T-cell (primary cell): ENCODE results near the gene PIP4K2C. TPM values are rescaled to one million over a fixed set of nuclear protein-coding genes. Genes with fewer than 3 reads are reported as not detected.
"Not testable (repeated sequence)": the region's sequence is repeated elsewhere in the genome, so short reads cannot be mapped to it uniquely, and the experiment has no call there.

Experiments used
- ATAC-seq, 4 experiments: fragments of 200-7000 bp in 3 of 4; fragments of 150-1000 bp in 1 of 4; cut with Tn5 transposase; replicated peaks in 1 of 4; 1 replicate in 3 of 4; 2 replicates in 1 of 4; pipeline ENCODE4 v1.10.0; 2021; ENCODE audit warnings: moderate library complexity in 3 of 4, mild to moderate bottlenecking in 2 of 4, moderate number of reproducible peaks in 1 of 4
- CTCF ChIA-PET, 2 donors: fragments of 300-600 bp; sonication (Branson Sonifier 250); formaldehyde crosslinking; loops; one replicate each; lab custom pipeline; 2022; ENCODE audit warnings: antibody characterized with exemption in 2 of 2; lab: Charles Lee
- POLR2A ChIA-PET, 2 donors: fragments of 300-600 bp; sonication (Branson Sonifier 250); formaldehyde crosslinking; loops; one replicate each; lab custom pipeline; 2022; ENCODE audit warnings: antibody characterized with exemption in 2 of 2; lab: Charles Lee
- DNase-seq, 35 experiments: peaks; one replicate each; pipeline versions ENCODE4 v3.0.0 to v3.0.0-alpha.2; 2013 to 2023
- H3K27ac ChIP-seq: one replicate; pipeline ENCODE4 v1.5.1; 2013; ENCODE audit warnings: low read length
- H3K27me3 ChIP-seq, 2 experiments: replicated peaks in 1 of 2; 1 replicate in 1 of 2; 2 replicates in 1 of 2; pipeline versions ENCODE4 v1.6.1 to v1.7.0; 2013; ENCODE audit warnings: low read length in 1 of 2, mixed read lengths in 1 of 2; ENCODE audit not compliant: control insufficient read depth in 2 of 2, insufficient read depth in 2 of 2; ENCODE audit errors: extremely low read depth in 1 of 2
- H3K36me3 ChIP-seq, 2 donors: 1 replicate in 1 of 2; 2 replicates in 1 of 2; pipeline versions ENCODE4 v1.6.1 to v1.7.0; 2013; ENCODE audit warnings: low read length in 1 of 2; ENCODE audit not compliant: control insufficient read depth in 2 of 2, insufficient read depth in 1 of 2; ENCODE audit errors: extremely low read depth in 1 of 2
- H3K4me1 ChIP-seq, 2 experiments: 1 replicate in 1 of 2; 2 replicates in 1 of 2; pipeline versions ENCODE4 v1.6.1 to v1.7.0; 2013; ENCODE audit warnings: low read length in 2 of 2, mixed read lengths in 1 of 2; ENCODE audit not compliant: insufficient read depth in 2 of 2, control insufficient read depth in 1 of 2; ENCODE audit errors: extremely low read depth in 1 of 2
- H3K4me3 ChIP-seq, 2 donors: 1 replicate in 1 of 2; 2 replicates in 1 of 2; pipeline versions ENCODE4 v1.5.1 to v1.7.0; 2013; ENCODE audit warnings: mild to moderate bottlenecking in 2 of 2, low read length in 1 of 2, moderate library complexity in 1 of 2; ENCODE audit not compliant: control insufficient read depth in 1 of 2; ENCODE audit errors: extremely low read depth in 1 of 2
- H3K9me3 ChIP-seq: 2 replicates; pipeline ENCODE4 v1.7.0; 2013
- H3K27ac Mint-ChIP-seq, 2 donors: one replicate each; pipeline ENCODE4 v1.8.0; 2020 to 2021; ENCODE audit warnings: mild to moderate bottlenecking in 2 of 2, mixed read lengths in 2 of 2
- H3K27me3 Mint-ChIP-seq, 2 donors: one replicate each; pipeline ENCODE4 v1.8.0; 2021 to 2022; ENCODE audit warnings: mixed read lengths in 2 of 2
- H3K36me3 Mint-ChIP-seq: one replicate; pipeline ENCODE4 v1.8.0; 2021; ENCODE audit warnings: mixed read lengths
- H3K4me1 Mint-ChIP-seq, 3 donors: one replicate each; pipeline ENCODE4 v1.8.0; 2020 to 2022; ENCODE audit warnings: mixed read lengths in 3 of 3, mild to moderate bottlenecking in 1 of 3
- H3K4me3 Mint-ChIP-seq, 3 donors: one replicate each; pipeline ENCODE4 v1.8.0; 2020 to 2022; ENCODE audit warnings: mild to moderate bottlenecking in 3 of 3, mixed read lengths in 3 of 3, moderate library complexity in 3 of 3
- H3K9me3 Mint-ChIP-seq, 3 donors: one replicate each; pipeline ENCODE4 v1.8.0; 2020 to 2022; ENCODE audit warnings: mixed read lengths in 3 of 3
- WGBS: methylation state at CpG from one replicate; pipeline ENCODE4 v1.1.5; 2013; ENCODE audit warnings: missing lambda C conversion rate; ENCODE audit not compliant: insufficient coverage; 5-methylcytosine and 5-hydroxymethylcytosine counted together
- total RNA-seq, 35 experiments: library from RNA in 6 of 35; stranded (reverse) in 6 of 35; fragments of 120-200 nt in 1 of 35; gene quantifications; one replicate each; pipeline versions ENCODE4 v1.2.1 to v1.2.4 and lab custom pipeline; 2013 to 2026

Gene PIP4K2C
- total RNA-seq, 5 donors from 2014 or later (not counting 1 experiment from before 2014, with no cell fraction given): 21.7 to 30.9 (median 27.9) TPM

GRCh38 chr12:57564178-57564740 is 26.7 kb upstream of the PIP4K2C start:
- POLR2A ChIA-PET: no interaction called here
- no peaks in the 10 kb centered on the region for H3K36me3 ChIP-seq
- Mint-ChIP-seq H3K4me3 (no peak overlapping the region), H3K36me3 (no peaks in the 10 kb centered on the region), H3K27me3 (peaks cover 10 to 19% of the 10 kb centered on the region in 2 donors), H3K27ac (no peak overlapping the region), H3K4me1 (no peaks in the 10 kb centered on the region), H3K9me3 (no peaks in the 10 kb centered on the region)
- no peak for ATAC-seq
- 72% methylated on average over 3 of the region's 7 CpGs for WGBS
- CTCF ChIA-PET: no interaction called here
- no peaks in the 10 kb centered on the region for H3K9me3 ChIP-seq
- H3K4me1 ChIP-seq: no peaks in the 10 kb centered on the region
- H3K4me3 ChIP-seq: no peak overlapping the region
- no peak for DNase-seq
- H3K27ac ChIP-seq: no peak overlapping the region
- H3K27me3 ChIP-seq: peaks cover 6% of the 10 kb centered on the region in 2 experiments

GRCh38 chr12:57568838-57569237 is 22.2 kb upstream of the PIP4K2C start:
- Histone ChIP-seq H3K36me3 (no peaks in the 10 kb centered on the region), H3K4me1 (no peaks in the 10 kb centered on the region), H3K4me3 (no peak overlapping the region), H3K9me3 (no peaks in the 10 kb centered on the region), H3K27ac (no peak overlapping the region), H3K27me3 (peaks cover 5 to 8% of the 10 kb centered on the region in 2 experiments)
- CTCF ChIA-PET: no interaction called here
- DNase-seq: no peak
- no peak for ATAC-seq
- peaks cover 5 to 9% of the 10 kb centered on the region in 2 donors for H3K27me3 Mint-ChIP-seq
- no peaks in the 10 kb centered on the region for H3K9me3 Mint-ChIP-seq
- POLR2A ChIA-PET: no interaction called here
- no peaks in the 10 kb centered on the region for H3K36me3 Mint-ChIP-seq
- H3K4me1 Mint-ChIP-seq: no peaks in the 10 kb centered on the region
- H3K4me3 Mint-ChIP-seq: no peak overlapping the region
- WGBS: 93% methylated on average over 3 of the region's 6 CpGs
- H3K27ac Mint-ChIP-seq: no peak overlapping the region

- H3K4me3 Mint-ChIP-seq: no peak overlapping the region
- 95% methylated on average over 13 of the region's 18 CpGs for WGBS
- Histone ChIP-seq H3K4me1 (no peaks in the 10 kb centered on the region), H3K4me3 (no peak overlapping the region), H3K9me3 (no peaks in the 10 kb centered on the region), H3K27ac (no peak overlapping the region), H3K27me3 (peaks cover 2 to 8% of the 10 kb centered on the region in 2 experiments), H3K36me3 (no peaks in the 10 kb centered on the region)
- CTCF ChIA-PET: no interaction called here
- no peak overlapping the region for H3K27ac Mint-ChIP-seq
- DNase-seq (no peak), ATAC-seq (no peak)
- H3K36me3 Mint-ChIP-seq: no peaks in the 10 kb centered on the region
- H3K4me1 Mint-ChIP-seq: no peaks in the 10 kb centered on the region
- H3K9me3 Mint-ChIP-seq: no peaks in the 10 kb centered on the region
- POLR2A ChIA-PET: no interaction called here
- peaks cover under 1 to 3% of the 10 kb centered on the region in 2 donors for H3K27me3 Mint-ChIP-seq
These were observed 21.1 kb upstream of the PIP4K2C start for GRCh38 chr12:57569858-57570257.

- H3K4me3 ChIP-seq, H3K36me3 ChIP-seq, H3K27ac Mint-ChIP-seq, H3K36me3 Mint-ChIP-seq, H3K4me3 Mint-ChIP-seq, H3K9me3 Mint-ChIP-seq, H3K27ac ChIP-seq, ATAC-seq, H3K9me3 ChIP-seq, H3K4me1 Mint-ChIP-seq, H3K4me1 ChIP-seq, DNase-seq, H3K27me3 Mint-ChIP-seq: not testable (repeated sequence)
- POLR2A ChIA-PET: interaction anchor here in 1 of 2 donors (0.6 to 0.7 kb wide), 2 partner anchors 40 to 251 kb away, joined by 3 to 6 read pairs; no protein-coding TSS in a partner anchor
- WGBS: 81% methylated on average over 2 of the region's 13 CpGs
- H3K27me3 ChIP-seq: peaks cover 2 to 14% of the 10 kb centered on the region in 2 experiments
- CTCF ChIA-PET: interaction anchor here (0.6 to 0.9 kb wide), 3 partner anchors 100 to 1485 kb away, joined by 4 to 5 read pairs (median 5); no protein-coding TSS in a partner anchor
These were observed 20.6 kb upstream of the PIP4K2C start for GRCh38 chr12:57570438-57570837.

DNA sequence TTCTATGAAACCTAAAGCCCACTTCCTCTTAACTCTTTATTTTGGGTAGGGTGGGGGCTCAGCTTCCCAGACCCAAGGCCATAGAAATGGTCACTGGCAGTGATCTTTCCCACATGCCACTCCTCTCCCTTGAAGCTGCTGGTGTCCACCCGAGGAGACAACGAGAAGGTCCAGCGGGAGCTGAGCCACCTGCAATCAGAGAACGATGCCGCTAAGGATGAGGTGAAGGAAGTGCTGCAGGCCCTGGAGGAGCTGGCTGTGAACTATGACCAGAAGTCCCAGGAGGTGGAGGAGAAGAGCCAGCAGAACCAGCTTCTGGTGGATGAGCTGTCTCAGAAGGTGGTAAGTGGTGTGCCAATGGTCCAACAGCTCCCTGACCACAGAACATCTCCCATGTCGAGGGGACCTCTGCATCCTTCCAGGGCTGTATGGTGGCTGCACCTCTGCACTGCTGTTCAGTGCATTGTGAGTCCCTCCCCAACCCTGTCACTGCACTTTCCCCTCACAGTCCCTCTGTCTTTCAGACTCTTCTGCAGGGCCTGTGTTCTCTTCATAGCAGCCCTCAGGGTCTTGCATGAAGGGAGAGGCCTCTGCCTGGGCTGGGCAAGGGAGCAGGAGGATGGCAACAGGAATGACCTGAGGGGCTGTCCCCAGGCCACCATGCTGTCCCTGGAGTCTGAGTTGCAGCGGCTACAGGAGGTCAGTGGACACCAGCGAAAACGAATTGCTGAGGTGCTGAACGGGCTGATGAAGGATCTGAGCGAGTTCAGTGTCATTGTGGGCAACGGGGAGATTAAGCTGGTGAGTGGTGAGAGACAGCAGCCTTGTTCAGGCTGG is 18.8 kb upstream of the PIP4K2C start:
- Histone ChIP-seq H3K36me3 (no peaks in the 10 kb centered on the region), H3K27me3 (peaks cover 2 to 10% of the 10 kb centered on the region in 2 experiments), H3K9me3 (no peaks in the 10 kb centered on the region), H3K27ac (no peak overlapping the region), H3K4me1 (no peaks in the 10 kb centered on the region), H3K4me3 (no peak overlapping the region)
- 78% methylated on average over 7 of the region's 12 CpGs for WGBS
- DNase-seq (no peak), ATAC-seq (no peak)
- H3K27ac Mint-ChIP-seq: no peak overlapping the region
- H3K9me3 Mint-ChIP-seq: no peaks in the 10 kb centered on the region
- ChIA-PET CTCF (no interaction called here), POLR2A (no interaction called here)
- H3K36me3 Mint-ChIP-seq: no peaks in the 10 kb centered on the region
- H3K4me3 Mint-ChIP-seq: no peak overlapping the region
- peaks cover 0 to 3% of the 10 kb centered on the region in 2 donors for H3K27me3 Mint-ChIP-seq
- no peaks in the 10 kb centered on the region for H3K4me1 Mint-ChIP-seq

DNA sequence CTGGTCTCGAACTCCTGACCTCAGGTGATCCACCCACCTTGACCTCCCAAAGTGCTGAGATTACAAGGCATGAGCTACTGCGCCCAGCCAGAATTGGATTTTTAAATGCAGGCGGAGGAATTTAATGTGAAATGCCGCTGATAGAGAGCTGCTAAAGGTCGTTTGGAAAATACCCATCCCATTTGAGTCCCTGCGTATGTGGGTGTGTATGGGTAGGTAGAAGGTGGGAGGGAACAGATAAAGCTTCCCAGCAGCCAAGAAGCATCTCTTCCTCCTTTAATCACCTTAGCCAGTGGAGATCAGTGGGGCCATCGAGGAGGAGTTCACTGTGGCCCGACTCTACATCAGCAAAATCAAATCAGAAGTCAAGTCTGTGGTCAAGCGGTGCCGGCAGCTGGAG is 16.2 kb upstream of the PIP4K2C start:
- Mint-ChIP-seq H3K4me1 (no peaks in the 10 kb centered on the region), H3K36me3 (no peaks in the 10 kb centered on the region), H3K9me3 (no peaks in the 10 kb centered on the region), H3K27ac (no peak overlapping the region), H3K27me3 (peaks cover 0 to 3% of the 10 kb centered on the region in 2 donors), H3K4me3 (no peak overlapping the region)
- WGBS: 86% methylated on average over 7 of the region's 10 CpGs
- Histone ChIP-seq H3K4me1 (no peaks in the 10 kb centered on the region), H3K4me3 (no peak overlapping the region), H3K9me3 (no peaks in the 10 kb centered on the region), H3K27me3 (peaks cover 0 to 10% of the 10 kb centered on the region in 2 experiments), H3K27ac (no peak overlapping the region), H3K36me3 (no peaks in the 10 kb centered on the region)
- CTCF ChIA-PET: interaction anchor here (1.0 to 1.5 kb wide), 3 partner anchors 9 to 116 kb away, joined by 3 read pairs; partner anchors contain the start of gene B4GALNT1 (in 1 of the 2)
- DNase-seq (no peak), ATAC-seq (no peak)
- POLR2A ChIA-PET: no interaction called here
